ENCODE results near the gene ZBTB24. TPM values are rescaled to one million over a fixed set of nuclear protein-coding genes. Genes with fewer than 3 reads are reported as not detected.

Gene ZBTB24
- polyA plus RNA-seq, 2 of the 4 experiments (the other 2 are of a cell fraction): 4.5 to 5.4 TPM

GRCh38 chr6:109513571-109514071 lies 30.6 kb upstream of the ZBTB24 start (continued):
- TF ChIP-seq REST (IDR thresholded peaks at IDR 0.05) (no peak), ZC3H11A (IDR thresholded peaks at IDR 0.05) (no peak), PHF8 (IDR thresholded peaks at IDR 0.05; ENCODE audit: borderline replicate concordance, low read depth) (no peak)
- TF ChIP-seq, protein P1, sequence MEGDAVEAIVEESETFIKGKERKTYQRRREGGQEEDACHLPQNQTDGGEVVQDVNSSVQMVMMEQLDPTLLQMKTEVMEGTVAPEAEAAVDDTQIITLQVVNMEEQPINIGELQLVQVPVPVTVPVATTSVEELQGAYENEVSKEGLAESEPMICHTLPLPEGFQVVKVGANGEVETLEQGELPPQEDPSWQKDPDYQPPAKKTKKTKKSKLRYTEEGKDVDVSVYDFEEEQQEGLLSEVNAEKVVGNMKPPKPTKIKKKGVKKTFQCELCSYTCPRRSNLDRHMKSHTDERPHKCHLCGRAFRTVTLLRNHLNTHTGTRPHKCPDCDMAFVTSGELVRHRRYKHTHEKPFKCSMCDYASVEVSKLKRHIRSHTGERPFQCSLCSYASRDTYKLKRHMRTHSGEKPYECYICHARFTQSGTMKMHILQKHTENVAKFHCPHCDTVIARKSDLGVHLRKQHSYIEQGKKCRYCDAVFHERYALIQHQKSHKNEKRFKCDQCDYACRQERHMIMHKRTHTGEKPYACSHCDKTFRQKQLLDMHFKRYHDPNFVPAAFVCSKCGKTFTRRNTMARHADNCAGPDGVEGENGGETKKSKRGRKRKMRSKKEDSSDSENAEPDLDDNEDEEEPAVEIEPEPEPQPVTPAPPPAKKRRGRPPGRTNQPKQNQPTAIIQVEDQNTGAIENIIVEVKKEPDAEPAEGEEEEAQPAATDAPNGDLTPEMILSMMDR (IDR thresholded peaks at IDR 0.05): no peak

DNA sequence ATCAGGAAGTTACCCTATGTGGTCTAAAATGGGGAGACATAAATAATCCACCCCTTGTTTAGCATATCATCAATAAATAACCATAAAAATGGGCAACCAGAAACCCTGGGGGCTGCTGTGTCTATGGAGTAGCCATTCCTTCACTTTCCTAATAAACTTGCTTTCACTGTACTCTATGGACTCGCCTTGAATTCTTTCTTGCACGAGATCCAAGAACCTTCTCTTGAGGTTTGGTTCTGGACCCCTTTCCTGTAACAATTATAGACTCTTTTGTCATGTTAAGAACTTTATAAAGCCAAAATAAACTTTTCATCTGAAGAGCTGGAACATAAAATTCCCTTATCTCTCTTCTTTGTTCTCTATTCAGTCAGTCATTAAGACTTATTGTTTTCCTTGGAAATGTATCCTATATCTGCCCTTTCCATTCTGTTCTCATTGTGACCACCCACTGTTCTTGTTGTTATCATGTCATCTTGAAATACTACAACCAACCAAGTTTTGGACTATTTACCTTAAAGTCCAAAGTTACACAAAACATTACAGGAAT lies 29.3 kb upstream of the ZBTB24 start:
- ATAC-seq: no peak
- no peak overlapping the region for H3K4me3 ChIP-seq
- DNase-seq (ENCODE audit: low read depth in 1 of 2, low spot score in 1 of 2): no peak
- ChIA-PET CTCF (no interaction called here), POLR2A (no interaction called here)
- 21% methylated on average over 2 of the region's 2 CpGs for WGBS (ENCODE audit: missing lambda C conversion rate)
- no peaks in the 10 kb centered on the region for H3K4me1 ChIP-seq
- no peak for TF ChIP-seq TFCP2L1 (CRISPR knock-in tag; IDR thresholded peaks at IDR 0.05)
- no peak for TF ChIP-seq JUNB (IDR thresholded peaks at IDR 0.05)
- TF ChIP-seq EHF (CRISPR knock-in tag; IDR thresholded peaks at IDR 0.05): no peak
- no peak for TF ChIP-seq RARB (CRISPR knock-in tag; IDR thresholded peaks at IDR 0.05)
- no peak for TF ChIP-seq ATOH8 (CRISPR knock-in tag; IDR thresholded peaks at IDR 0.05; ENCODE audit: low read depth)
- TF ChIP-seq HOXA7 (CRISPR knock-in tag; IDR thresholded peaks at IDR 0.05): no peak
- TF ChIP-seq EP300 (IDR thresholded peaks at IDR 0.05): no peak
- TF ChIP-seq KDM5A (IDR thresholded peaks at IDR 0.05): no peak
- no peak for TF ChIP-seq ZSCAN20 (CRISPR knock-in tag; IDR thresholded peaks at IDR 0.05)
- H3K9me3 ChIP-seq: no peaks in the 10 kb centered on the region
- H3K4me2 ChIP-seq: no peak overlapping the region
- FAIRE-seq: no peak
- H3K27ac ChIP-seq: no peak overlapping the region

DNA sequence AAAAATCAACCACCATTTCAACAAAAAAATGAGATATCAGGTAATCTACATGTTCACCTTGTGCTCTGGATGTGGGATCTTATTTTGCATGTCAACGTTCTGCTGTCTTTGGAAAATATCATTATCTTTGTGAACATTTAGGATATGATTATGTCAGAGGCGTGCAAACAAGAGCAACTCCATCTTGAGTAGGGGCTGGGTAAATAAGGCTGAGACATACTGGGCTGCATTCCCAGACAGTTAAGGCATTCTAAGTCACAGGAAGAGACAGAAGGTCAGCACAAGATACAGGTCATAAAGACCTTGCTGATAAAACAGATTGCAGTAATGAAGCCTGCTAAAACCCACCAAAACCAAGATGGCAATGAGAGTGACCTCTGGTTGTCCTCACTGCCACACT lies 28.8 kb upstream of the ZBTB24 start:
- 34% methylated on average over 2 of the region's 2 CpGs for WGBS (ENCODE audit: missing lambda C conversion rate)
- Histone ChIP-seq H3K27ac (no peak overlapping the region), H3K9me3 (no peaks in the 10 kb centered on the region), H3K4me2 (no peak overlapping the region), H3K4me1 (no peaks in the 10 kb centered on the region), H3K4me3 (no peak overlapping the region)
- no peak for FAIRE-seq
- ChIA-PET CTCF (no interaction called here), POLR2A (no interaction called here)
- no peak for ATAC-seq
- TF ChIP-seq SMC3 (IDR thresholded peaks at IDR 0.05): no peak
- peak in 1 of 2 experiments; percentile 18 for DNase-seq (ENCODE audit: low read depth in 1 of 2, low spot score in 1 of 2)

DNA sequence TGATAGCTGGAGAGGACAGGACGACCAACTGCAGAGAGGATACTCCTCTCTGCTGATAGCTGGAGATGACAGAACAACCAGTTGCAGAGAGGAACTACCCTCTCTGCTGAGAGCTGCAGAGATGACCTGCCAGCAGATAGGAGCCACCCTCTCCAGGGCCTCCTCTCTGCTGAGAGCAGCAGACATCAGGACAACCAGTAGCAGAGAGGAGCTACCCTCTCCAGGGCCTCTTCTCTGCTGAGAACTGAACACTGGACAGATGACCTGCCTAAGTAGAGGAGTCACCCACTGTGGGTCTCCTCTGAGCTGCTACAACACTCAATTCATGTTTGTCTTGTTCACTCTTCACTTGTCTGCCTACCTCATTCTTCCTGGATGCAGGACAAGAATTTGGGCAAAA lies 27.3 kb upstream of the ZBTB24 start:
- no peak for ATAC-seq
- ChIA-PET CTCF (interaction anchor here (1.7 kb wide), 1 partner anchor 12 kb away, joined by 3 read pairs; no protein-coding TSS in a partner anchor), POLR2A (no interaction called here)
- 0% methylated on average over 1 of the region's 1 CpG for WGBS (ENCODE audit: missing lambda C conversion rate)
- DNase-seq (ENCODE audit: low read depth in 1 of 2, low spot score in 1 of 2): no peak
- Histone ChIP-seq H3K27ac (no peak overlapping the region), H3K9me3 (no peaks in the 10 kb centered on the region), H3K4me2 (no peak overlapping the region), H3K4me1 (no peaks in the 10 kb centered on the region), H3K4me3 (no peak overlapping the region)
- FAIRE-seq: no peak
- no peak for TF ChIP-seq JUNB (IDR thresholded peaks at IDR 0.05)
- no peak for TF ChIP-seq CHD2 (IDR thresholded peaks at IDR 0.05; ENCODE audit: low read length, partially characterized antibody)
- no peak for TF ChIP-seq ZC3H11A (IDR thresholded peaks at IDR 0.05)
- TF ChIP-seq, protein P2, sequence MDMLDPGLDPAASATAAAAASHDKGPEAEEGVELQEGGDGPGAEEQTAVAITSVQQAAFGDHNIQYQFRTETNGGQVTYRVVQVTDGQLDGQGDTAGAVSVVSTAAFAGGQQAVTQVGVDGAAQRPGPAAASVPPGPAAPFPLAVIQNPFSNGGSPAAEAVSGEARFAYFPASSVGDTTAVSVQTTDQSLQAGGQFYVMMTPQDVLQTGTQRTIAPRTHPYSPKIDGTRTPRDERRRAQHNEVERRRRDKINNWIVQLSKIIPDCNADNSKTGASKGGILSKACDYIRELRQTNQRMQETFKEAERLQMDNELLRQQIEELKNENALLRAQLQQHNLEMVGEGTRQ (IDR thresholded peaks at IDR 0.05): no peak
- TF ChIP-seq FOSL2 (IDR thresholded peaks at IDR 0.05): no peak
- no peak for TF ChIP-seq FOSL2 (CRISPR knock-in tag; IDR thresholded peaks at IDR 0.05)
- TF ChIP-seq RARB (CRISPR knock-in tag; IDR thresholded peaks at IDR 0.05): no peak
- TF ChIP-seq, protein P1 (IDR thresholded peaks at IDR 0.05): no peak
- TF ChIP-seq RFX5 (IDR thresholded peaks at IDR 0.05): no peak
- TF ChIP-seq JUN (IDR thresholded peaks at IDR 0.05): no peak

Measured in A549 (cell line).